ENCODE measurements around the gene PGGT1B.
"Not testable (repeated sequence)": the region's sequence is repeated elsewhere in the genome, so short reads cannot be mapped to it uniquely, and the experiment has no call there.

Gene PGGT1B

GRCh38 chr5:115249379-115249778 lies 13.3 kb downstream of the PGGT1B start:
- not testable (repeated sequence) for H3K36me3 ChIP-seq (ENCODE audit: control insufficient read depth, insufficient read depth, low read length); H3K4me1 ChIP-seq (ENCODE audit: control insufficient read depth, insufficient read depth, low read length); H3K4me3 ChIP-seq (ENCODE audit: low read depth, low read length); H3K9ac ChIP-seq (ENCODE audit: low read depth, low read length); H3K27me3 ChIP-seq (ENCODE audit: control insufficient read depth, insufficient read depth, low read length); H3K9me3 ChIP-seq (ENCODE audit: control insufficient read depth, insufficient read depth, low read length)

- Histone ChIP-seq H3K9me3 (ENCODE audit: control insufficient read depth, insufficient read depth, low read length) (no peaks in the 10 kb centered on the region), H3K36me3 (ENCODE audit: control insufficient read depth, insufficient read depth, low read length) (no peaks in the 10 kb centered on the region), H3K9ac (ENCODE audit: low read depth, low read length) (no peak overlapping the region), H3K27me3 (ENCODE audit: control insufficient read depth, insufficient read depth, low read length) (no peaks in the 10 kb centered on the region), H3K4me1 (ENCODE audit: control insufficient read depth, insufficient read depth, low read length) (no peaks in the 10 kb centered on the region), H3K4me3 (ENCODE audit: low read depth, low read length) (no peak overlapping the region)
Observed at GRCh38 chr5:115246361-115246991, 16.2 kb downstream of the PGGT1B start.

- Histone ChIP-seq H3K4me3 (ENCODE audit: low read depth, low read length) (no peak overlapping the region), H3K9ac (ENCODE audit: low read depth, low read length) (no peak overlapping the region), H3K9me3 (ENCODE audit: control insufficient read depth, insufficient read depth, low read length) (no peaks in the 10 kb centered on the region), H3K4me1 (ENCODE audit: control insufficient read depth, insufficient read depth, low read length) (no peaks in the 10 kb centered on the region), H3K27me3 (ENCODE audit: control insufficient read depth, insufficient read depth, low read length) (no peaks in the 10 kb centered on the region), H3K36me3 (ENCODE audit: control insufficient read depth, insufficient read depth, low read length) (no peaks in the 10 kb centered on the region)
Observed at GRCh38 chr5:115243412-115243811, 19.3 kb downstream of the PGGT1B start.

- H3K36me3 ChIP-seq (ENCODE audit: control insufficient read depth, insufficient read depth, low read length): no peaks in the 10 kb centered on the region
- no peaks in the 10 kb centered on the region for H3K9me3 ChIP-seq (ENCODE audit: control insufficient read depth, insufficient read depth, low read length)
- H3K4me3 ChIP-seq (ENCODE audit: low read depth, low read length): no peak overlapping the region
- H3K9ac ChIP-seq (ENCODE audit: low read depth, low read length): no peak overlapping the region
- H3K27me3 ChIP-seq (ENCODE audit: control insufficient read depth, insufficient read depth, low read length): no peaks in the 10 kb centered on the region
- H3K4me1 ChIP-seq (ENCODE audit: control insufficient read depth, insufficient read depth, low read length): no peaks in the 10 kb centered on the region
Observed at GRCh38 chr5:115241881-115242642, 20.6 kb downstream of the PGGT1B start.

- H3K27me3 ChIP-seq (ENCODE audit: control insufficient read depth, insufficient read depth, low read length): no peaks in the 10 kb centered on the region
- no peaks in the 10 kb centered on the region for H3K36me3 ChIP-seq (ENCODE audit: control insufficient read depth, insufficient read depth, low read length)
- no peak overlapping the region for H3K4me3 ChIP-seq (ENCODE audit: low read depth, low read length)
- no peaks in the 10 kb centered on the region for H3K4me1 ChIP-seq (ENCODE audit: control insufficient read depth, insufficient read depth, low read length)
- no peak overlapping the region for H3K9ac ChIP-seq (ENCODE audit: low read depth, low read length)
- H3K9me3 ChIP-seq (ENCODE audit: control insufficient read depth, insufficient read depth, low read length): no peaks in the 10 kb centered on the region
Observed at GRCh38 chr5:115237066-115237465, 25.6 kb downstream of the PGGT1B start.

- Histone ChIP-seq H3K9me3 (ENCODE audit: control insufficient read depth, insufficient read depth, low read length) (no peaks in the 10 kb centered on the region), H3K4me1 (ENCODE audit: control insufficient read depth, insufficient read depth, low read length) (no peaks in the 10 kb centered on the region), H3K27me3 (ENCODE audit: control insufficient read depth, insufficient read depth, low read length) (no peaks in the 10 kb centered on the region), H3K9ac (ENCODE audit: low read depth, low read length) (no peak overlapping the region), H3K4me3 (ENCODE audit: low read depth, low read length) (no peak overlapping the region), H3K36me3 (ENCODE audit: control insufficient read depth, insufficient read depth, low read length) (no peaks in the 10 kb centered on the region)
Observed at GRCh38 chr5:115236599-115236998, 26.1 kb downstream of the PGGT1B start.

GRCh38 chr5:115231598-115231997 lies 31.1 kb downstream of the PGGT1B start:
- no peaks in the 10 kb centered on the region for H3K36me3 ChIP-seq (ENCODE audit: control insufficient read depth, insufficient read depth, low read length)
- no peaks in the 10 kb centered on the region for H3K4me1 ChIP-seq (ENCODE audit: control insufficient read depth, insufficient read depth, low read length)
- H3K9me3 ChIP-seq (ENCODE audit: control insufficient read depth, insufficient read depth, low read length): no peaks in the 10 kb centered on the region
- no peak overlapping the region for H3K4me3 ChIP-seq (ENCODE audit: low read depth, low read length)
- H3K27me3 ChIP-seq (ENCODE audit: control insufficient read depth, insufficient read depth, low read length): no peaks in the 10 kb centered on the region
- H3K9ac ChIP-seq (ENCODE audit: low read depth, low read length): no peak overlapping the region

- no peaks in the 10 kb centered on the region for H3K27me3 ChIP-seq (ENCODE audit: control insufficient read depth, insufficient read depth, low read length)
- no peaks in the 10 kb centered on the region for H3K4me1 ChIP-seq (ENCODE audit: control insufficient read depth, insufficient read depth, low read length)
- no peak overlapping the region for H3K4me3 ChIP-seq (ENCODE audit: low read depth, low read length)
- H3K36me3 ChIP-seq (ENCODE audit: control insufficient read depth, insufficient read depth, low read length): no peaks in the 10 kb centered on the region
- no peak overlapping the region for H3K9ac ChIP-seq (ENCODE audit: low read depth, low read length)
- no peaks in the 10 kb centered on the region for H3K9me3 ChIP-seq (ENCODE audit: control insufficient read depth, insufficient read depth, low read length)
Observed at GRCh38 chr5:115229606-115230005, 33.1 kb downstream of the PGGT1B start.

- Histone ChIP-seq H3K27me3 (ENCODE audit: control insufficient read depth, insufficient read depth, low read length) (no peaks in the 10 kb centered on the region), H3K9me3 (ENCODE audit: control insufficient read depth, insufficient read depth, low read length) (no peaks in the 10 kb centered on the region), H3K4me1 (ENCODE audit: control insufficient read depth, insufficient read depth, low read length) (no peaks in the 10 kb centered on the region), H3K9ac (ENCODE audit: low read depth, low read length) (no peak overlapping the region), H3K36me3 (ENCODE audit: control insufficient read depth, insufficient read depth, low read length) (no peaks in the 10 kb centered on the region), H3K4me3 (ENCODE audit: low read depth, low read length) (no peak overlapping the region)
Observed at GRCh38 chr5:115227281-115227680, 35.4 kb downstream of the PGGT1B start.

GRCh38 chr5:115214541-115214940 lies 48.1 kb downstream of the PGGT1B start:
- no peak overlapping the region for H3K9ac ChIP-seq (ENCODE audit: low read depth, low read length)
- no peaks in the 10 kb centered on the region for H3K4me1 ChIP-seq (ENCODE audit: control insufficient read depth, insufficient read depth, low read length)
- peaks cover 3% of the 10 kb centered on the region for H3K36me3 ChIP-seq (ENCODE audit: control insufficient read depth, insufficient read depth, low read length)
- no peaks in the 10 kb centered on the region for H3K27me3 ChIP-seq (ENCODE audit: control insufficient read depth, insufficient read depth, low read length)
- H3K9me3 ChIP-seq (ENCODE audit: control insufficient read depth, insufficient read depth, low read length): no peaks in the 10 kb centered on the region
- H3K4me3 ChIP-seq (ENCODE audit: low read depth, low read length): no peak overlapping the region

- no peaks in the 10 kb centered on the region for H3K4me1 ChIP-seq (ENCODE audit: control insufficient read depth, insufficient read depth, low read length)
- no peak overlapping the region for H3K9ac ChIP-seq (ENCODE audit: low read depth, low read length)
Observed at GRCh38 chr5:115209279-115209678, 53.4 kb downstream of the PGGT1B start.

GRCh38 chr5:115202952-115203351 lies 59.7 kb downstream of the PGGT1B start:
- Histone ChIP-seq H3K4me3 (ENCODE audit: low read depth, low read length) (no peak overlapping the region), H3K27me3 (ENCODE audit: control insufficient read depth, insufficient read depth, low read length) (no peaks in the 10 kb centered on the region), H3K9ac (ENCODE audit: low read depth, low read length) (no peak overlapping the region), H3K4me1 (ENCODE audit: control insufficient read depth, insufficient read depth, low read length) (no peaks in the 10 kb centered on the region), H3K36me3 (ENCODE audit: control insufficient read depth, insufficient read depth, low read length) (no peaks in the 10 kb centered on the region), H3K9me3 (ENCODE audit: control insufficient read depth, insufficient read depth, low read length) (no peaks in the 10 kb centered on the region)

More at GRCh38 chr5:115209279-115209678, 53.4 kb downstream of the PGGT1B start:
- Histone ChIP-seq H3K36me3 (ENCODE audit: control insufficient read depth, insufficient read depth, low read length) (peaks cover 3% of the 10 kb centered on the region), H3K9me3 (ENCODE audit: control insufficient read depth, insufficient read depth, low read length) (no peaks in the 10 kb centered on the region), H3K4me3 (ENCODE audit: low read depth, low read length) (no peak overlapping the region), H3K27me3 (ENCODE audit: control insufficient read depth, insufficient read depth, low read length) (no peaks in the 10 kb centered on the region)
